Erythroblast (primary cell): ENCODE measurements around the gene CACNA2D4.

Experiments
- GATA1 ChIP-seq: IDR thresholded peaks from 2 replicates; pipeline ENCODE4 v1.6.1; 2011; ENCODE audit warnings: low read depth, mild to moderate bottlenecking, control low read depth, low read length, moderate library complexity
- POLR2A ChIP-seq: IDR thresholded peaks from 2 replicates; pipeline ENCODE4 v1.6.1; 2011; ENCODE audit warnings: mild to moderate bottlenecking, low read length

DNA sequence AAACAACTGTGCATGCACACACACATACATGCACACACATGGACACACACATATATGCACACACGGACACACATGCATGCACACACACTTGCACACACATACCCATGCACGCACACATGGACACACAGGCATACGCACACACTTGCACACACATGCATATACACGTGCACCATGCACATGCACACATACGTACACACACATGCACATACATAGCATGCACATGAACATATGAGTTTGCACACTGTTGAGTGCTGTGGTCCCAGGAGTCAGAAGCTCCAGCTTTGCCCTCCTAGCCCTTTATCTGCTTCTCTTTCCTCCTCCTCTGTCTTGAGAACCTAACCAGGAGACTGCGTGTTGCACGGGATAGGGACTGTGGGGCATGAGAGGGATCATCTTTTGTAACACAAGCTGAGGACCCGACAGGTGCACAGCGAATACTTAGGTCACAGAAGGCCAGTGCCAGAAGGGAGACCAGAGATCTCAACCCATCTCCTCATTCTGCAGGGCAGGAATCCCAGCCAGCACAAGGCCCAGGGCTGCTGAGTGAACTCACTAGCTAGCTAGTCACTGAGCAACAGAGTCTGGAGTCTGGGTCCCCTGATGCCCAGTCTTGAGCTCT is 101.6 kb downstream of the CACNA2D4 start:
- TF ChIP-seq POLR2A, result no peak
- TF ChIP-seq GATA1, result no peak
